NCI-H2107 treated with DMSO at 0.1 percent for 48 hours (cell line): ENCODE results near the gene POLR2A.

Experiments used
- DNase-seq: peaks from one replicate; lab custom pipeline; 2025; ENCODE audit not compliant: unreplicated experiment; lab: John Stamatoyannopoulos, UW

The POLR2A gene

GRCh38 chr17:7502171-7502847, 18.1 kb downstream of the POLR2A start:
- DNase-seq, result no peak

GRCh38 chr17:7502987-7503386, 18.8 kb downstream of the POLR2A start:
- no peak for DNase-seq

GRCh38 chr17:7503521-7503920, 19.4 kb downstream of the POLR2A start:
- no peak for DNase-seq

- DNase-seq, result no peak
Observed at GRCh38 chr17:7508145-7508544, 24.0 kb downstream of the POLR2A start.

GRCh38 chr17:7508846-7509245, 24.7 kb downstream of the POLR2A start:
- no peak for DNase-seq

- no peak for DNase-seq
Observed at GRCh38 chr17:7509937-7510336, 25.8 kb downstream of the POLR2A start.

GRCh38 chr17:7511108-7511507, 26.9 kb downstream of the POLR2A start:
- no peak for DNase-seq

- DNase-seq, result no peak
Observed at GRCh38 chr17:7512105-7512504, 27.9 kb downstream of the POLR2A start.

- no peak for DNase-seq
Observed at GRCh38 chr17:7512824-7513540, 28.8 kb downstream of the POLR2A start.

GRCh38 chr17:7513850-7514419, 29.8 kb downstream of the POLR2A start:
- no peak for DNase-seq

- DNase-seq, result no peak
Observed at GRCh38 chr17:7515911-7516610, 31.9 kb downstream of the POLR2A start.

GRCh38 chr17:7523033-7523432, 38.9 kb downstream of the POLR2A start:
- no peak for DNase-seq

GRCh38 chr17:7528842-7529241, 44.7 kb downstream of the POLR2A start:
- no peak for DNase-seq

- no peak for DNase-seq
Observed at GRCh38 chr17:7530023-7530900, 46.1 kb downstream of the POLR2A start.

- DNase-seq, result no peak
Observed at GRCh38 chr17:7538050-7538449, 53.9 kb downstream of the POLR2A start.

GRCh38 chr17:7538891-7539545, 54.9 kb downstream of the POLR2A start:
- no peak for DNase-seq

- no peak for DNase-seq
Observed at GRCh38 chr17:7541074-7541621, 57.0 kb downstream of the POLR2A start.

- DNase-seq, result no peak
Observed at GRCh38 chr17:7544911-7545310, 60.7 kb downstream of the POLR2A start.

GRCh38 chr17:7548585-7549400, 64.6 kb downstream of the POLR2A start, which contains the start of gene TNFSF12:
Gene TNFSF12, plus strand, starts transcription at chr17:7549058. Its CDS starts 96 bp downstream, at chr17:7549154.
- DNase-seq, result no peak
